ENCODE data around the gene GNAI3. TPM values are rescaled to one million over a fixed set of nuclear protein-coding genes. Genes with fewer than 3 reads are reported as not detected.

GNAI3 gene
- total RNA-seq, 1 donor from 2014 or later: 10.1 TPM

GRCh38 chr1:109661391-109661790 lies 113.0 kb downstream of the GNAI3 start:
- DNase-seq: no peak

DNA sequence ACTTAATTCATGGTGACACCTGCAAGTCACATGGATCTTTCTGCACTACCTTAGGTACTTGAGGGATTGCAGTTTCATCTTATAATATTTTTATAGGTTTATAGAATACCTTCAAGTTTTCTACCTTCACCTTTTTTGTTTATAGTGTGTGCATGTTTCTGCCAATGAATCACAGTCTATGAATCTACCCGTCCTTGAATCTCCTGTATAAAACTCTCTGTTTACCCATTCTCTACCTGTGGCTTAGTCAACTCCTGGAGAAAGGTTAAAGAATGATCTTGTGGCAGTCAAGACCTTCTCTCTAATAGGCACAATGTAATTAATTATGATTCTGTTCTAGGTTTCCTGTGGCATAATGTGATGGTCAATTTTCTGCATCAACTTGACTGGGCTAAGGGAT lies 116.3 kb downstream of the GNAI3 start:
- DNase-seq: no peak

GRCh38 chr1:109667452-109668122 lies 119.2 kb downstream of the GNAI3 start, which contains the start of gene GSTM2:
GSTM2 (plus strand) TSS chr1:109668057; CDS start chr1:109668116, 59 bp downstream.
- peak; percentile 97 for DNase-seq

Small RNA genes lying within 50 kb of the gene (small RNA-seq; reads per million reads assigned to genes)
- not detected for gene RNU6V (ENCODE audit: low replicate concordance)

Other genes with a start within 250 kb of the GNAI3 start
- gene MYBPHL, start 241.6 kb upstream of the GNAI3 start, total RNA-seq: not detected
- 30.6 TPM for gene SORT1, start 150.7 kb upstream of the GNAI3 start, total RNA-seq
- gene PSMA5, start 122.2 kb upstream of the GNAI3 start, total RNA-seq: 25.7 TPM
- gene SYPL2, start 82.1 kb upstream of the GNAI3 start, total RNA-seq: 61.5 TPM
- gene ATXN7L2, start 64.7 kb upstream of the GNAI3 start, total RNA-seq: 2.2 TPM
- 6.3 TPM for gene CYB561D1, start 54.5 kb upstream of the GNAI3 start, total RNA-seq
- gene AMIGO1, start 38.9 kb upstream of the GNAI3 start, total RNA-seq: 9.1 TPM
- gene GPR61, start 8.7 kb upstream of the GNAI3 start, total RNA-seq: 0.62 TPM
- gene GNAT2, start 71.0 kb downstream of the GNAI3 start, total RNA-seq: 0.21 TPM
- 39.3 TPM for gene AMPD2, start 71.2 kb downstream of the GNAI3 start, total RNA-seq
- 11.4 TPM for gene GSTM4, start 107.5 kb downstream of the GNAI3 start, total RNA-seq
- 62.2 TPM for gene GSTM2, start 119.4 kb downstream of the GNAI3 start, total RNA-seq
- gene GSTM1, start 139.2 kb downstream of the GNAI3 start, total RNA-seq: not detected
- gene GSTM5, start 163.6 kb downstream of the GNAI3 start, total RNA-seq: 4.4 TPM
- 48.0 TPM for gene GSTM3, start 192.4 kb downstream of the GNAI3 start, total RNA-seq
- gene EPS8L3, start 215.3 kb downstream of the GNAI3 start, total RNA-seq: not detected